ENCODE measurements around the gene CELSR1.

Gene CELSR1

GRCh38 chr22:46457502-46458488 lies 79.6 kb downstream of the CELSR1 start:
- Histone ChIP-seq H2AFZ (ENCODE audit: low read length) (no peak overlapping the region), H3K9me3 (replicated peaks; ENCODE audit: insufficient read depth, low read length) (no peaks in the 10 kb centered on the region), H4K20me1 (ENCODE audit: insufficient read depth, low read length) (no peaks in the 10 kb centered on the region), H3K4me2 (ENCODE audit: low read depth, low read length) (no peak overlapping the region), H3K36me3 (replicated peaks; ENCODE audit: insufficient read depth, low read length) (no peaks in the 10 kb centered on the region), H3K9me2 (replicated peaks; ENCODE audit: insufficient read depth, low read length) (no peaks in the 10 kb centered on the region), H3K4me1 (ENCODE audit: low read length) (no peaks in the 10 kb centered on the region), H3K27ac (ENCODE audit: low read length) (no peak overlapping the region), H3K9ac (ENCODE audit: low read length) (no peak overlapping the region), H3F3A (ENCODE audit: insufficient read depth, low read length) (no peaks in the 10 kb centered on the region), H3K27me3 (replicated peaks; ENCODE audit: insufficient read depth, low read length) (peaks cover 95% of the 10 kb centered on the region), H3K4me3 (ENCODE audit: low read length) (no peak overlapping the region), H3K79me2 (ENCODE audit: low read length) (no peaks in the 10 kb centered on the region)
- no peak for DNase-seq
- TF ChIP-seq EZH2 (optimal IDR thresholded peaks at IDR 0.05; ENCODE audit: low read depth, low read length) (no peak), EZH2phosphoT487 (IDR thresholded peaks at IDR 0.05; ENCODE audit: low read length) (no peak)
- TF ChIP-seq, protein P1, sequence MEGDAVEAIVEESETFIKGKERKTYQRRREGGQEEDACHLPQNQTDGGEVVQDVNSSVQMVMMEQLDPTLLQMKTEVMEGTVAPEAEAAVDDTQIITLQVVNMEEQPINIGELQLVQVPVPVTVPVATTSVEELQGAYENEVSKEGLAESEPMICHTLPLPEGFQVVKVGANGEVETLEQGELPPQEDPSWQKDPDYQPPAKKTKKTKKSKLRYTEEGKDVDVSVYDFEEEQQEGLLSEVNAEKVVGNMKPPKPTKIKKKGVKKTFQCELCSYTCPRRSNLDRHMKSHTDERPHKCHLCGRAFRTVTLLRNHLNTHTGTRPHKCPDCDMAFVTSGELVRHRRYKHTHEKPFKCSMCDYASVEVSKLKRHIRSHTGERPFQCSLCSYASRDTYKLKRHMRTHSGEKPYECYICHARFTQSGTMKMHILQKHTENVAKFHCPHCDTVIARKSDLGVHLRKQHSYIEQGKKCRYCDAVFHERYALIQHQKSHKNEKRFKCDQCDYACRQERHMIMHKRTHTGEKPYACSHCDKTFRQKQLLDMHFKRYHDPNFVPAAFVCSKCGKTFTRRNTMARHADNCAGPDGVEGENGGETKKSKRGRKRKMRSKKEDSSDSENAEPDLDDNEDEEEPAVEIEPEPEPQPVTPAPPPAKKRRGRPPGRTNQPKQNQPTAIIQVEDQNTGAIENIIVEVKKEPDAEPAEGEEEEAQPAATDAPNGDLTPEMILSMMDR (IDR thresholded peaks at IDR 0.05; ENCODE audit: low read length) = no peak

- Histone ChIP-seq H3K9me2 (replicated peaks; ENCODE audit: insufficient read depth, low read length) (no peaks in the 10 kb centered on the region), H3K27ac (ENCODE audit: low read length) (no peak overlapping the region), H2AFZ (ENCODE audit: low read length) (no peak overlapping the region), H3K4me1 (ENCODE audit: low read length) (no peaks in the 10 kb centered on the region), H3K79me2 (ENCODE audit: low read length) (no peaks in the 10 kb centered on the region), H3F3A (ENCODE audit: insufficient read depth, low read length) (no peaks in the 10 kb centered on the region), H3K4me3 (ENCODE audit: low read length) (no peak overlapping the region), H3K27me3 (replicated peaks; ENCODE audit: insufficient read depth, low read length) (peaks cover 95% of the 10 kb centered on the region), H4K20me1 (ENCODE audit: insufficient read depth, low read length) (no peaks in the 10 kb centered on the region), H3K36me3 (replicated peaks; ENCODE audit: insufficient read depth, low read length) (no peaks in the 10 kb centered on the region), H3K4me2 (ENCODE audit: low read depth, low read length) (no peak overlapping the region), H3K9me3 (replicated peaks; ENCODE audit: insufficient read depth, low read length) (no peaks in the 10 kb centered on the region), H3K9ac (ENCODE audit: low read length) (no peak overlapping the region)
- TF ChIP-seq EZH2phosphoT487 (IDR thresholded peaks at IDR 0.05; ENCODE audit: low read length) = no peak
- TF ChIP-seq EZH2 (optimal IDR thresholded peaks at IDR 0.05; ENCODE audit: low read depth, low read length) = no peak
- TF ChIP-seq, protein P1 (IDR thresholded peaks at IDR 0.05; ENCODE audit: low read length) = no peak
- no peak for DNase-seq
These were observed 80.6 kb downstream of the CELSR1 start for GRCh38 chr22:46456818-46457163.

- DNase-seq = no peak
- Histone ChIP-seq H3K4me1 (ENCODE audit: low read length) (no peaks in the 10 kb centered on the region), H3K27ac (ENCODE audit: low read length) (no peak overlapping the region), H3K4me3 (ENCODE audit: low read length) (no peak overlapping the region), H3K36me3 (replicated peaks; ENCODE audit: insufficient read depth, low read length) (no peaks in the 10 kb centered on the region), H3K9ac (ENCODE audit: low read length) (no peak overlapping the region), H3K27me3 (replicated peaks; ENCODE audit: insufficient read depth, low read length) (peaks cover 91% of the 10 kb centered on the region), H4K20me1 (ENCODE audit: insufficient read depth, low read length) (no peaks in the 10 kb centered on the region), H3K9me3 (replicated peaks; ENCODE audit: insufficient read depth, low read length) (no peaks in the 10 kb centered on the region), H3K79me2 (ENCODE audit: low read length) (no peaks in the 10 kb centered on the region), H2AFZ (ENCODE audit: low read length) (no peak overlapping the region), H3F3A (ENCODE audit: insufficient read depth, low read length) (no peaks in the 10 kb centered on the region), H3K9me2 (replicated peaks; ENCODE audit: insufficient read depth, low read length) (no peaks in the 10 kb centered on the region), H3K4me2 (ENCODE audit: low read depth, low read length) (no peak overlapping the region)
- TF ChIP-seq, protein P1 (IDR thresholded peaks at IDR 0.05; ENCODE audit: low read length) = no peak
- TF ChIP-seq EZH2 (optimal IDR thresholded peaks at IDR 0.05; ENCODE audit: low read depth, low read length) (no peak), EZH2phosphoT487 (IDR thresholded peaks at IDR 0.05; ENCODE audit: low read length) (no peak)
These were observed 82.0 kb downstream of the CELSR1 start for GRCh38 chr22:46455446-46455845.
